OCI-LY7 (cell line): ENCODE results near the gene NAV2.

Experiments
- EZH2phosphoT487 ChIP-seq: fragments of 200-600 bp; sonication (generic); IDR thresholded peaks from 2 replicates; pipeline ENCODE4 v1.6.1; 2018; ENCODE audit warnings: low read depth, borderline replicate concordance, mild to moderate bottlenecking, mixed run types, antibody characterized with exemption, low read length, moderate library complexity, mixed read lengths
- TF ChIP-seq, protein P1 (sequence below): fragments of 200-600 bp; sonication (generic); conservative IDR thresholded peaks from 2 replicates; pipeline ENCODE4 v1.5.1; 2014; ENCODE audit warnings: mild to moderate bottlenecking, antibody characterized with exemption, low read length, moderate library complexity, mixed read lengths

DNA sequence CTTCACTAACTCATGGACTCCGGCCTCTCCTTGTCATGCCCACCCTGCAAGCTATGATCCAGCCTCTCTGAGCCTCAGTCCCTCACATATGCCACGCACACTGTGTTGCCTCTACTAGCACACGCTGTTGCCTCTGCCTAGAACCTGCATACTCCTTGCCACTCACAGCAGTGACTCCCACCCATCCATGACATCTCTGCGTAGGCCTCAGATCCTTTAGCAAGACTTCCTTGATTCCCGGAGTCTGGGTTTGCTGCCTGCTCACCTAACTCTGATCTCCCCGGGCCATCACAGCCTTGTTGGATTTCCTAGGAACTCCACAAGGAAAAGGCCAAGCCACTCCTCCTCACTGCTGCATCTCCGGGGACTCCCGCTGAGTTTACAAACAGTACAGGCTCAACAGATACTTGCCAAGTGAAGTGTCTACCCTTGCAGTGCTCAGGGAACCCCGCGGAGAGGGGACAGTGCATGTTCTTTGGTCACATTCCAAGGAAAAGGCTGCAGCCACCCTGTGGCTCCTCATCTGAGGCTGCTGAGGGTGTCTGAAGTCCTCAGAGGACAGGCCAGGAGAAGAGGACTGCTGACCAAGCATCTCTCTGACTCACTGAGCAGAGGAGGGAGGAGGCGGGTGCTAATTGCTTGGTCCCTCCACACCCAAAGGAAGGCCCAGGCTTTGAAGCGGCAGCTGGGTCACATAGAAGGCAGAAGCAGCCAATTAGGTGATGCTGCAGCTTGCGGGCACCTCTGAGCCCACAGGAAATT is 42.4 kb upstream of the NAV2 start:
- TF ChIP-seq, protein P1, sequence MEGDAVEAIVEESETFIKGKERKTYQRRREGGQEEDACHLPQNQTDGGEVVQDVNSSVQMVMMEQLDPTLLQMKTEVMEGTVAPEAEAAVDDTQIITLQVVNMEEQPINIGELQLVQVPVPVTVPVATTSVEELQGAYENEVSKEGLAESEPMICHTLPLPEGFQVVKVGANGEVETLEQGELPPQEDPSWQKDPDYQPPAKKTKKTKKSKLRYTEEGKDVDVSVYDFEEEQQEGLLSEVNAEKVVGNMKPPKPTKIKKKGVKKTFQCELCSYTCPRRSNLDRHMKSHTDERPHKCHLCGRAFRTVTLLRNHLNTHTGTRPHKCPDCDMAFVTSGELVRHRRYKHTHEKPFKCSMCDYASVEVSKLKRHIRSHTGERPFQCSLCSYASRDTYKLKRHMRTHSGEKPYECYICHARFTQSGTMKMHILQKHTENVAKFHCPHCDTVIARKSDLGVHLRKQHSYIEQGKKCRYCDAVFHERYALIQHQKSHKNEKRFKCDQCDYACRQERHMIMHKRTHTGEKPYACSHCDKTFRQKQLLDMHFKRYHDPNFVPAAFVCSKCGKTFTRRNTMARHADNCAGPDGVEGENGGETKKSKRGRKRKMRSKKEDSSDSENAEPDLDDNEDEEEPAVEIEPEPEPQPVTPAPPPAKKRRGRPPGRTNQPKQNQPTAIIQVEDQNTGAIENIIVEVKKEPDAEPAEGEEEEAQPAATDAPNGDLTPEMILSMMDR = no peak
- no peak for TF ChIP-seq EZH2phosphoT487
